Neural progenitor cell (in vitro differentiated cells): ENCODE measurements around the gene GOLIM4. TPM values are rescaled to one million over a fixed set of nuclear protein-coding genes. Genes with fewer than 3 reads are reported as not detected.

Experiments
- DNase-seq: peaks from one replicate; pipeline ENCODE4 v3.0.0-alpha.2; 2016; ENCODE audit warnings: low spot score
- H2AFZ ChIP-seq: fragments of 200-600 bp; sonication (generic); replicated peaks from 2 replicates; pipeline ENCODE4 v1.6.1; 2016; ENCODE audit warnings: antibody characterized with exemption
- H3F3A ChIP-seq: fragments of 200-600 bp; sonication (generic); 2 replicates; pipeline ENCODE4 v1.6.1; 2016; ENCODE audit warnings: antibody characterized with exemption, low read depth
- H3K27ac ChIP-seq: fragments of 200-600 bp; sonication (generic); 2 replicates; pipeline ENCODE4 v1.5.1; 2016; ENCODE audit warnings: mild to moderate bottlenecking
- H3K27me3 ChIP-seq: fragments of 200-600 bp; sonication (generic); 2 replicates; pipeline ENCODE4 v1.6.1; 2016; ENCODE audit warnings: mild to moderate bottlenecking, moderate library complexity
- H3K36me3 ChIP-seq: fragments of 200-600 bp; sonication (generic); 2 replicates; pipeline ENCODE4 v1.5.1; 2016
- H3K4me1 ChIP-seq: fragments of 200-600 bp; sonication (generic); 2 replicates; pipeline ENCODE4 v1.6.1; 2016; ENCODE audit warnings: mixed run types
- H3K4me2 ChIP-seq: fragments of 200-600 bp; sonication (generic); 2 replicates; pipeline ENCODE4 v1.6.1; 2016
- H3K4me3 ChIP-seq: fragments of 200-600 bp; sonication (generic); 2 replicates; pipeline ENCODE4 v1.5.1; 2016
- H3K79me2 ChIP-seq: fragments of 200-600 bp; sonication (generic); 2 replicates; pipeline ENCODE4 v1.6.1; 2016; ENCODE audit warnings: low read depth
- H3K9ac ChIP-seq: fragments of 200-600 bp; sonication (generic); 2 replicates; pipeline ENCODE4 v1.6.1; 2016
- H3K9me3 ChIP-seq: fragments of 200-600 bp; sonication (generic); 2 replicates; pipeline ENCODE4 v1.5.1; 2016; ENCODE audit warnings: low read depth
- H4K20me1 ChIP-seq: fragments of 200-600 bp; sonication (generic); 2 replicates; pipeline ENCODE4 v1.6.1; 2016; ENCODE audit warnings: low read depth
- H3K27ac Mint-ChIP-seq: 3 replicates; pipeline ENCODE4 v1.8.0; 2021; ENCODE audit warnings: mixed read lengths
- H3K27me3 Mint-ChIP-seq: 2 replicates; pipeline ENCODE4 v1.8.0; 2022; ENCODE audit warnings: low read depth, mild to moderate bottlenecking, inconsistent platforms, moderate library complexity, mixed read lengths; ENCODE audit not compliant: insufficient read depth
- H3K36me3 Mint-ChIP-seq: 3 replicates; pipeline ENCODE4 v1.8.0; 2021; ENCODE audit warnings: mixed read lengths
- H3K4me1 Mint-ChIP-seq: 3 replicates; pipeline ENCODE4 v1.8.0; 2021; ENCODE audit warnings: mixed read lengths
- H3K4me3 Mint-ChIP-seq: 3 replicates; pipeline ENCODE4 v1.8.0; 2021; ENCODE audit warnings: mild to moderate bottlenecking, moderate library complexity, mixed read lengths
- H3K9me3 Mint-ChIP-seq: 3 replicates; pipeline ENCODE4 v1.8.0; 2020; ENCODE audit warnings: mixed read lengths
- CTCF ChIP-seq: fragments of 200-600 bp; sonication (generic); IDR thresholded peaks from 2 replicates; pipeline ENCODE4 v1.5.1; 2017; ENCODE audit warnings: antibody characterized with exemption, mild to moderate bottlenecking
- EZH2 ChIP-seq: fragments of 200-600 bp; sonication (generic); IDR thresholded peaks from 2 replicates; pipeline ENCODE4 v1.6.1; 2017; ENCODE audit warnings: antibody characterized with exemption, mild to moderate bottlenecking, moderate library complexity
- EZH2phosphoT487 ChIP-seq: fragments of 200-600 bp; sonication (generic); IDR thresholded peaks from 2 replicates; pipeline ENCODE4 v1.6.1; 2017; ENCODE audit warnings: antibody characterized with exemption
- total RNA-seq: library from RNA; depleted of rRNA; stranded (reverse); fragments of >200 nt; gene quantifications from 2 replicates; pipeline ENCODE4 v1.2.3, GENCODE V29; 2015; ENCODE audit warnings: low replicate concordance

GOLIM4 gene
- total RNA-seq, 1 donor from 2014 or later: 22.9 TPM

DNA sequence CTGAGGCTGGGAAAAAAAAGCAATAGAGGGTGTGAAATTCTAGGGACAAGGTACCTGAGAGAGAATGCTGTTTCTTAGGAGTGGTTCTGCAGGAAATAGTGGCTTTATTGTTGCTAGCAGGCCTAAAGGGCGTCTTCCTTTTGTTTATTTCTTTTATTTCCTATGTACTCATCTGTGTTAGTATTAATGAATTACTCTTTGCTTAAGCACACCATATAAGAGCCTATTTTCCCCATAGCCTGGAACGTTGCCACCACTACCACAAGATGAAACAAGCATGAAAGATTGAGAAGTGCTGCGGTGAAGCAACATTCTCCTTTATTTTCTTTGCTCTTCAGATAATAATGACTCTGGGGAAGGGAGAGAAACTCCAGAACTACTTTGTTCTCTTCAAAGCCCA is 21.3 kb upstream of the GOLIM4 start:
- Mint-ChIP-seq H3K4me1 (no peaks in the 10 kb centered on the region), H3K9me3 (no peaks in the 10 kb centered on the region), H3K36me3 (no peaks in the 10 kb centered on the region), H3K4me3 (no peak overlapping the region), H3K27me3 (peaks cover 2% of the 10 kb centered on the region), H3K27ac (no peak overlapping the region)
- H3K36me3 ChIP-seq: no peaks in the 10 kb centered on the region
- H3K27me3 ChIP-seq: no peaks in the 10 kb centered on the region
- no peaks in the 10 kb centered on the region for H3K9me3 ChIP-seq
- H4K20me1 ChIP-seq: no peaks in the 10 kb centered on the region
- DNase-seq: no peak
- H3K4me1 ChIP-seq: peaks cover 8% of the 10 kb centered on the region
- no peak for TF ChIP-seq EZH2
- no peak for TF ChIP-seq EZH2phosphoT487
- no peak for TF ChIP-seq CTCF
- no peak overlapping the region for H3K4me3 ChIP-seq
- no peak overlapping the region for H3K9ac ChIP-seq
- H3K79me2 ChIP-seq: no peaks in the 10 kb centered on the region
- no peak overlapping the region for H3K27ac ChIP-seq
- no peaks in the 10 kb centered on the region for H3F3A ChIP-seq
- no peak overlapping the region for H3K4me2 ChIP-seq
- peak overlapping the region; percentile 91 for H2AFZ ChIP-seq

DNA sequence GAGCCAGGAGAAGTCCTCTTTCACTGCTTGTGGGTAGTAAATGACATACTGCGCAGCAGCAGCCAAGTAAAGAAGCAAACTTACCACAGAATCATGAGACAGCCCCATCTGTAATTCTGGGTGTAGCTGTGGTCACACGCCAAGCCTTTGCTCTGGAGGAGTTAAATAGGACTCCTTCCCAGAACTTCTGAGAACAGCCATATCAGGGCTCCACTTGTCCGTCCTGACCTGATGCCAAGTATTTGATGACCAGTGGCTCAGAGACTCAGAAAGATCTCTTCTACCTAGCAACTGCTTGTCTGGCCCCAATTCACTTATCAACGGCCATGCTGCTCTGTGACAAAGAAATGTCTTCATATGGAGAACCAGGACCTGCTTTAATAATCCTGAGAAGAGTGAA is 20.6 kb upstream of the GOLIM4 start:
- Histone ChIP-seq H3K79me2 (no peaks in the 10 kb centered on the region), H3K27me3 (no peaks in the 10 kb centered on the region), H3K4me3 (no peak overlapping the region), H3K27ac (no peak overlapping the region), H3K36me3 (no peaks in the 10 kb centered on the region), H2AFZ (peak overlapping the region; percentile 91), H3K4me1 (peaks cover 8% of the 10 kb centered on the region), H3K9ac (no peak overlapping the region), H3K9me3 (no peaks in the 10 kb centered on the region), H3K4me2 (no peak overlapping the region), H4K20me1 (no peaks in the 10 kb centered on the region), H3F3A (no peaks in the 10 kb centered on the region)
- no peaks in the 10 kb centered on the region for H3K4me1 Mint-ChIP-seq
- H3K36me3 Mint-ChIP-seq: no peaks in the 10 kb centered on the region
- TF ChIP-seq EZH2 (no peak), CTCF (no peak), EZH2phosphoT487 (no peak)
- no peak overlapping the region for H3K27ac Mint-ChIP-seq
- no peaks in the 10 kb centered on the region for H3K9me3 Mint-ChIP-seq
- no peaks in the 10 kb centered on the region for H3K27me3 Mint-ChIP-seq
- DNase-seq: no peak
- no peak overlapping the region for H3K4me3 Mint-ChIP-seq

DNA sequence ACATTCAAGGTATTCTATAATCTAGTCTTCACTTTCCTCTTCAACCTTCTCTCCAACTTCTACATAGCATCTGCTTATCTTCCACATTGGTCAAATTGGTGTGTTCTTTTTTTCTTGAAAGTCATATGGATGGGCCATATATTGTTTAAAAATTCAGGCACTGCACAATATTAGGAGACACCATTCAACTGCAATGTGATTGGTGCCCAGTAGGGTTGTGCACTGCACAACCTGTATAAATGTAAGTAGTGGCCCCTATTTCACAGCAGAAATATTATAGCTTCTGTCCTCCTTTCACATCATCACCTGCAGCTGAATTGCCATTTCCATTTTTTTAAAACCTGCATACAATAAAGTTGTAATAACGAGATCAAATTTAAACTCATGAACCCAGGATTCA is 18.1 kb upstream of the GOLIM4 start:
- no peaks in the 10 kb centered on the region for H3K27me3 Mint-ChIP-seq
- DNase-seq: no peak
- H3K9me3 ChIP-seq: no peaks in the 10 kb centered on the region
- H2AFZ ChIP-seq: no peak overlapping the region
- TF ChIP-seq CTCF (peak; percentile 6), EZH2phosphoT487 (no peak), EZH2 (no peak)
- H3K27ac Mint-ChIP-seq: no peak overlapping the region
- no peaks in the 10 kb centered on the region for H3K79me2 ChIP-seq
- no peaks in the 10 kb centered on the region for H4K20me1 ChIP-seq
- no peaks in the 10 kb centered on the region for H3K4me1 Mint-ChIP-seq
- no peaks in the 10 kb centered on the region for H3K27me3 ChIP-seq
- H3K27ac ChIP-seq: no peak overlapping the region
- H3K36me3 Mint-ChIP-seq: no peaks in the 10 kb centered on the region
- H3K9me3 Mint-ChIP-seq: no peaks in the 10 kb centered on the region
- no peak overlapping the region for H3K4me3 Mint-ChIP-seq
- no peaks in the 10 kb centered on the region for H3F3A ChIP-seq
- H3K4me2 ChIP-seq: no peak overlapping the region
- H3K36me3 ChIP-seq: no peaks in the 10 kb centered on the region
- H3K4me3 ChIP-seq: no peak overlapping the region
- H3K4me1 ChIP-seq: peaks cover 8% of the 10 kb centered on the region
- no peak overlapping the region for H3K9ac ChIP-seq

- Mint-ChIP-seq H3K9me3 (no peaks in the 10 kb centered on the region), H3K27ac (no peak overlapping the region), H3K4me3 (no peak overlapping the region), H3K4me1 (no peaks in the 10 kb centered on the region), H3K27me3 (no peaks in the 10 kb centered on the region), H3K36me3 (no peaks in the 10 kb centered on the region)
- H4K20me1 ChIP-seq: no peaks in the 10 kb centered on the region
- no peaks in the 10 kb centered on the region for H3K36me3 ChIP-seq
- no peaks in the 10 kb centered on the region for H3F3A ChIP-seq
- H3K79me2 ChIP-seq: no peaks in the 10 kb centered on the region
- no peaks in the 10 kb centered on the region for H3K27me3 ChIP-seq
- no peak overlapping the region for H2AFZ ChIP-seq
- H3K4me3 ChIP-seq: no peak overlapping the region
- DNase-seq: no peak
- no peak overlapping the region for H3K27ac ChIP-seq
- no peak overlapping the region for H3K9ac ChIP-seq
- no peak overlapping the region for H3K4me2 ChIP-seq
- H3K9me3 ChIP-seq: no peaks in the 10 kb centered on the region
- H3K4me1 ChIP-seq: peaks cover 8% of the 10 kb centered on the region
- TF ChIP-seq CTCF: no peak
- TF ChIP-seq EZH2: no peak
Measured at GRCh38 chr3:168112894-168113293, 17.2 kb upstream of the GOLIM4 start.
